GM12875 (cell line): ENCODE measurements around the gene NEK4.

Experiments
- H3K4me3 ChIP-seq: one replicate; pipeline ENCODE4 v1.5.1; 2011; ENCODE audit warnings: low read depth, low read length, control low read depth
- TF ChIP-seq, protein P1 (sequence below): IDR thresholded peaks from 2 replicates; pipeline ENCODE4 v1.5.1; 2011; ENCODE audit warnings: low read depth, mild to moderate bottlenecking, control low read depth, inconsistent platforms, low read length, moderate library complexity, borderline replicate concordance; ENCODE audit not compliant: insufficient read depth

The NEK4 gene

GRCh38 chr3:52770496-52771333, at the start of gene NEK4:
TSS of gene NEK4 (minus strand) at chr3:52770940. CDS start at chr3:52770746, 194 bp downstream.
- TF ChIP-seq, protein P1, sequence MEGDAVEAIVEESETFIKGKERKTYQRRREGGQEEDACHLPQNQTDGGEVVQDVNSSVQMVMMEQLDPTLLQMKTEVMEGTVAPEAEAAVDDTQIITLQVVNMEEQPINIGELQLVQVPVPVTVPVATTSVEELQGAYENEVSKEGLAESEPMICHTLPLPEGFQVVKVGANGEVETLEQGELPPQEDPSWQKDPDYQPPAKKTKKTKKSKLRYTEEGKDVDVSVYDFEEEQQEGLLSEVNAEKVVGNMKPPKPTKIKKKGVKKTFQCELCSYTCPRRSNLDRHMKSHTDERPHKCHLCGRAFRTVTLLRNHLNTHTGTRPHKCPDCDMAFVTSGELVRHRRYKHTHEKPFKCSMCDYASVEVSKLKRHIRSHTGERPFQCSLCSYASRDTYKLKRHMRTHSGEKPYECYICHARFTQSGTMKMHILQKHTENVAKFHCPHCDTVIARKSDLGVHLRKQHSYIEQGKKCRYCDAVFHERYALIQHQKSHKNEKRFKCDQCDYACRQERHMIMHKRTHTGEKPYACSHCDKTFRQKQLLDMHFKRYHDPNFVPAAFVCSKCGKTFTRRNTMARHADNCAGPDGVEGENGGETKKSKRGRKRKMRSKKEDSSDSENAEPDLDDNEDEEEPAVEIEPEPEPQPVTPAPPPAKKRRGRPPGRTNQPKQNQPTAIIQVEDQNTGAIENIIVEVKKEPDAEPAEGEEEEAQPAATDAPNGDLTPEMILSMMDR: no peak
- peak within 1 kb of the TSS; percentile 82 for H3K4me3 ChIP-seq

DNA sequence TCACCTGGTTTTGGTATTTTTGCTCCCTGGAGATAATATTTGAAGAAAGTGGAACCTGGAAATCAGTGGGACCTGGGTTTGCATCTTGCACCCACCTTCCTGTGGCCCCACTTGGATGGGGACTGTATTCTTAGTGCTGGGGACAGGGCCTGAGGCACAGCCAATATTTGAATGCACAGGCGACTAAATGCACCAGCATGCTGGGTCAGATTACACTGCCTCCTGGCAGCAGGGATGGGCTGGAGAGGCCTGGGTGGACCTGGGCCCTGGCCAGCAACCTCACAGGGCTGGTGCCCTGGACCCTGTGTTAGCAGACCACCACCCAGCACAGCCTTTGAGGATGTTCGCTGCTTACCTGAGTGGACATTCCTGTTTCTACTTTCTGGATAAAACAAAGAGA, 49.2 kb upstream of the NEK4 start:
- H3K4me3 ChIP-seq: no peak overlapping the region
- TF ChIP-seq, protein P1: no peak

DNA sequence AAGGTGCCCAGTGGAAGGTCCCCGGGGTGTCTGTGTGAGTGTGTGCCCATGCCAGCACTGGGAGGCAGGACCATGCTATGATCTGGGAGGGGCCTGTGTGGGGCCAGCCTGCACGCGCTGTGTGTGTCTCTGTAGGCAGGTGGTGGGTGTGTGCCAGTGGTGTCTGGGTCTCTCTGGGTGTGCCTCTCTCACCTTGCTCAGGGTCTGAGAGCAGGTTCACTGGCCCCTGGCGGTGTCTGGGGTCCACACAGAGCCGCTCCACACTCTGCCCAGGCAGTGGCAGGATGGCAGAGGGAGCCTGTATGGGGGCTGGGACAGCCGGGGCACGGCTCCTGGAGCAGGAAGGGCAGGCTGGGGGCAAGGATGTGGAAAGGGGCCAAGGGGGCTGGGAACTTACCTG, 47.1 kb upstream of the NEK4 start:
- TF ChIP-seq, protein P1: no peak

GRCh38 chr3:52817221-52817620, 46.5 kb upstream of the NEK4 start:
- H3K4me3 ChIP-seq: no peak overlapping the region
- TF ChIP-seq, protein P1: no peak

More for the DNA sequence above, 47.1 kb upstream of the NEK4 start:
- H3K4me3 ChIP-seq: no peak overlapping the region

GRCh38 chr3:52816654-52817053, 45.9 kb upstream of the NEK4 start:
- TF ChIP-seq, protein P1: no peak
- no peak overlapping the region for H3K4me3 ChIP-seq

GRCh38 chr3:52816199-52816598, 45.5 kb upstream of the NEK4 start:
- TF ChIP-seq, protein P1: no peak

GRCh38 chr3:52813810-52814209, 43.1 kb upstream of the NEK4 start:
- H3K4me3 ChIP-seq: no peak overlapping the region
- TF ChIP-seq, protein P1: no peak

More at GRCh38 chr3:52816199-52816598, 45.5 kb upstream of the NEK4 start:
- no peak overlapping the region for H3K4me3 ChIP-seq
